GM18907 (cell line): ENCODE measurements around the gene CHRDL2.
"Not testable (repeated sequence)": the region's sequence is repeated elsewhere in the genome, so short reads cannot be mapped to it uniquely, and the experiment has no call there.

Experiments
- ATAC-seq: cut with Tn5 transposase; IDR thresholded peaks from one replicate; pipeline ENCODE4 v1.9.1; 2021; ENCODE audit warnings: mild to moderate bottlenecking, moderate library complexity; ENCODE audit not compliant: unreplicated experiment

Gene CHRDL2

GRCh38 chr11:74672332-74672955, 58.8 kb downstream of the CHRDL2 start:
- no peak for ATAC-seq

- ATAC-seq, result no peak
These were observed 59.6 kb downstream of the CHRDL2 start for GRCh38 chr11:74671520-74672196.

- ATAC-seq, result no peak
These were observed 61.1 kb downstream of the CHRDL2 start for GRCh38 chr11:74670171-74670570.

- no peak for ATAC-seq
These were observed 61.7 kb downstream of the CHRDL2 start for GRCh38 chr11:74669211-74670160.

- ATAC-seq, result no peak
These were observed 67.9 kb downstream of the CHRDL2 start for GRCh38 chr11:74663315-74663714.

- no peak for ATAC-seq
These were observed 68.6 kb downstream of the CHRDL2 start for GRCh38 chr11:74662487-74663103.

GRCh38 chr11:74659124-74659523, 72.1 kb downstream of the CHRDL2 start:
- not testable (repeated sequence) for ATAC-seq

GRCh38 chr11:74654976-74655375, 76.2 kb downstream of the CHRDL2 start:
- ATAC-seq, result no peak

GRCh38 chr11:74650498-74650897, 80.7 kb downstream of the CHRDL2 start:
- no peak for ATAC-seq

- no peak for ATAC-seq
These were observed 82.3 kb downstream of the CHRDL2 start for GRCh38 chr11:74648894-74649293.

- ATAC-seq, result no peak
These were observed 83.4 kb downstream of the CHRDL2 start for GRCh38 chr11:74647831-74648230.

- ATAC-seq, result no peak
These were observed 83.8 kb downstream of the CHRDL2 start for GRCh38 chr11:74647404-74647803.

GRCh38 chr11:74646954-74647353, 84.3 kb downstream of the CHRDL2 start:
- ATAC-seq, result no peak
